Activated CD4-positive, alpha-beta memory T cell treated with anti-CD3 and anti-CD28 coated beads for 36 hours (primary cell): ENCODE data around the gene MYH7. TPM values are rescaled to one million over a fixed set of nuclear protein-coding genes. Genes with fewer than 3 reads are reported as not detected.

Experiments
- CTCF ChIA-PET: fragments of 350-600 bp; sonication (Branson Sonifier 250); formaldehyde crosslinking; loops from one replicate; lab custom pipeline; 2021; ENCODE audit warnings: antibody characterized with exemption, inconsistent platforms; lab: Charles Lee
- POLR2A ChIA-PET: fragments of 350-600 bp; sonication (Branson Sonifier 250); formaldehyde crosslinking; loops from one replicate; lab custom pipeline; 2021; ENCODE audit warnings: antibody characterized with exemption; lab: Charles Lee
- DNase-seq: peaks from one replicate; pipeline ENCODE4 v3.0.0-alpha.2; 2020
- H3K27ac Mint-ChIP-seq: one replicate; pipeline ENCODE4 v1.8.0; 2021; ENCODE audit warnings: mixed read lengths
- H3K27me3 Mint-ChIP-seq: one replicate; pipeline ENCODE4 v1.8.0; 2021; ENCODE audit warnings: mixed read lengths
- H3K36me3 Mint-ChIP-seq: one replicate; pipeline ENCODE4 v1.8.0; 2021; ENCODE audit warnings: mixed read lengths
- H3K4me1 Mint-ChIP-seq: one replicate; pipeline ENCODE4 v1.8.0; 2021; ENCODE audit warnings: low read depth, mixed read lengths
- H3K4me3 Mint-ChIP-seq: one replicate; pipeline ENCODE4 v1.8.0; 2021; ENCODE audit warnings: mild to moderate bottlenecking, mixed read lengths
- H3K9me3 Mint-ChIP-seq: one replicate; pipeline ENCODE4 v1.8.0; 2021; ENCODE audit warnings: mixed read lengths
- intact Hi-C: fragments of 100-400 bp; cut with micrococcal nuclease; formaldehyde crosslinking; loops from one replicate; pipeline ENCODE4 v1.15.1; 2023
- total RNA-seq, 2 experiments: library from RNA; stranded (reverse); gene quantifications; one replicate each; pipeline ENCODE4 v1.2.3, GENCODE V29; 2021

MYH7 gene
- under 1 TPM in 1 of 2 experiments, not detected in 1; 0.02 TPM for total RNA-seq

GRCh38 chr14:23435543-23436326, at the start of gene MYH7:
Gene MYH7 (minus strand): TSS chr14:23435660. CDS start chr14:23433732, 1,928 bp downstream.
- Mint-ChIP-seq H3K27ac (no peak within 1 kb of the TSS), H3K36me3 (no peaks in the 10 kb centered on the region), H3K4me3 (no peak within 1 kb of the TSS), H3K9me3 (no peaks in the 10 kb centered on the region), H3K4me1 (no peaks in the 10 kb centered on the region), H3K27me3 (peaks cover 3% of the 10 kb centered on the region)
- intact Hi-C loops: no loop called here
- POLR2A ChIA-PET: no interaction called here
- CTCF ChIA-PET: interaction anchor here (0.6 kb wide), 1 partner anchor 199 kb away, joined by 3 read pairs; no protein-coding TSS in a partner anchor
- DNase-seq: no peak

GRCh38 chr14:23483236-23483854, 47.9 kb upstream of the MYH7 start:
- ChIA-PET POLR2A (no interaction called here), CTCF (interaction anchor here (11.1 kb wide), 1 partner anchor 76 kb away, joined by 223 read pairs; the partner anchor contains the start of gene THTPA)
- no peaks in the 10 kb centered on the region for H3K27me3 Mint-ChIP-seq
- peaks cover 13% of the 10 kb centered on the region for H3K36me3 Mint-ChIP-seq
- intact Hi-C loops: no loop called here
- H3K4me3 Mint-ChIP-seq: no peak overlapping the region
- H3K4me1 Mint-ChIP-seq: no peaks in the 10 kb centered on the region
- no peaks in the 10 kb centered on the region for H3K9me3 Mint-ChIP-seq
- H3K27ac Mint-ChIP-seq: no peak overlapping the region
- peak; percentile 12 for DNase-seq

GRCh38 chr14:23482823-23483148, 47.3 kb upstream of the MYH7 start:
- no peak overlapping the region for H3K4me3 Mint-ChIP-seq
- peaks cover 16% of the 10 kb centered on the region for H3K36me3 Mint-ChIP-seq
- no peaks in the 10 kb centered on the region for H3K27me3 Mint-ChIP-seq
- no peaks in the 10 kb centered on the region for H3K9me3 Mint-ChIP-seq
- DNase-seq: no peak
- CTCF ChIA-PET: interaction anchor here (11.1 kb wide), 1 partner anchor 76 kb away, joined by 223 read pairs; the partner anchor contains the start of gene THTPA
- POLR2A ChIA-PET: interaction anchor here (0.9 kb wide), 1 partner anchor 77 kb away, joined by 3 read pairs; no protein-coding TSS in a partner anchor
- intact Hi-C loops: no loop called here
- H3K4me1 Mint-ChIP-seq: peaks cover under 1% of the 10 kb centered on the region
- H3K27ac Mint-ChIP-seq: no peak overlapping the region

- H3K27ac Mint-ChIP-seq: no peak overlapping the region
- no peak overlapping the region for H3K4me3 Mint-ChIP-seq
- CTCF ChIA-PET: interaction anchor here (11.1 kb wide), 1 partner anchor 77 kb away, joined by 223 read pairs; the partner anchor contains the start of gene THTPA
- peaks cover 2% of the 10 kb centered on the region for H3K4me1 Mint-ChIP-seq
- H3K27me3 Mint-ChIP-seq: no peaks in the 10 kb centered on the region
- peaks cover 20% of the 10 kb centered on the region for H3K36me3 Mint-ChIP-seq
- DNase-seq: no peak
- POLR2A ChIA-PET: interaction anchor here (0.9 kb wide), 1 partner anchor 78 kb away, joined by 3 read pairs; no protein-coding TSS in a partner anchor
- no peaks in the 10 kb centered on the region for H3K9me3 Mint-ChIP-seq
- intact Hi-C loops: no loop called here
Measured at GRCh38 chr14:23481979-23482822, 46.7 kb upstream of the MYH7 start.

GRCh38 chr14:23481362-23481970, 46.0 kb upstream of the MYH7 start:
- no peaks in the 10 kb centered on the region for H3K9me3 Mint-ChIP-seq

GRCh38 chr14:23478109-23478759, 42.8 kb upstream of the MYH7 start:
- peak; percentile 68 for DNase-seq
- ChIA-PET POLR2A (no interaction called here), CTCF (interaction anchor here (0.5 to 11.1 kb wide), 18 partner anchors 8 to 554 kb away, joined by 3 to 223 read pairs (median 4); partner anchors contain the start of genes NGDN, THTPA and ZFHX2)
- H3K27ac Mint-ChIP-seq: peak overlapping the region; percentile 31
- H3K36me3 Mint-ChIP-seq: peaks cover 43% of the 10 kb centered on the region
- intact Hi-C loops: loop anchor here (1.0 kb wide), 2 partner anchors 61 to 84 kb away; no protein-coding TSS in a partner anchor
- H3K4me1 Mint-ChIP-seq: peaks cover 2% of the 10 kb centered on the region
- H3K9me3 Mint-ChIP-seq: no peaks in the 10 kb centered on the region
- H3K27me3 Mint-ChIP-seq: no peaks in the 10 kb centered on the region
- no peak overlapping the region for H3K4me3 Mint-ChIP-seq

More at GRCh38 chr14:23481362-23481970, 46.0 kb upstream of the MYH7 start:
- Mint-ChIP-seq H3K36me3 (peaks cover 24% of the 10 kb centered on the region), H3K27ac (no peak overlapping the region), H3K4me3 (no peak overlapping the region), H3K27me3 (no peaks in the 10 kb centered on the region), H3K4me1 (peaks cover 2% of the 10 kb centered on the region)
- POLR2A ChIA-PET: interaction anchor here (0.9 to 1.6 kb wide), 2 partner anchors 79 to 82 kb away, joined by 3 read pairs; no protein-coding TSS in a partner anchor
- no peak for DNase-seq
- CTCF ChIA-PET: interaction anchor here (7.6 to 11.1 kb wide), 2 partner anchors 58 to 78 kb away, joined by 63 to 223 read pairs; partner anchors contain the start of gene THTPA
- intact Hi-C loops: no loop called here

GRCh38 chr14:23470947-23471346, 35.5 kb upstream of the MYH7 start:
- POLR2A ChIA-PET: no interaction called here

GRCh38 chr14:23469906-23470403, 34.5 kb upstream of the MYH7 start:
- H3K27me3 Mint-ChIP-seq: no peaks in the 10 kb centered on the region
- ChIA-PET POLR2A (no interaction called here), CTCF (interaction anchor here (0.8 to 1.4 kb wide), 3 partner anchors 9 to 89 kb away, joined by 3 to 7 read pairs (median 3); no protein-coding TSS in a partner anchor)
- H3K9me3 Mint-ChIP-seq: no peaks in the 10 kb centered on the region
- DNase-seq: no peak
- no peak overlapping the region for H3K27ac Mint-ChIP-seq
- no peak overlapping the region for H3K4me3 Mint-ChIP-seq
- peaks cover 16% of the 10 kb centered on the region for H3K36me3 Mint-ChIP-seq
- intact Hi-C loops: loop anchor here (1.0 to 10.0 kb wide), 8 partner anchors 81 to 1995 kb away; partner anchors contain the start of genes HOMEZ, PABPN1, RAB2B and TOX4
- H3K4me1 Mint-ChIP-seq: peaks cover 6% of the 10 kb centered on the region

More at GRCh38 chr14:23470947-23471346, 35.5 kb upstream of the MYH7 start:
- Mint-ChIP-seq H3K36me3 (peaks cover 24% of the 10 kb centered on the region), H3K27ac (peak overlapping the region; percentile 33), H3K4me1 (peaks cover 6% of the 10 kb centered on the region), H3K9me3 (no peaks in the 10 kb centered on the region), H3K4me3 (no peak overlapping the region), H3K27me3 (no peaks in the 10 kb centered on the region)
- intact Hi-C loops: no loop called here
- CTCF ChIA-PET: interaction anchor here (1.1 to 1.4 kb wide), 2 partner anchors 88 to 92 kb away, joined by 4 to 7 read pairs; no protein-coding TSS in a partner anchor
- no peak for DNase-seq

GRCh38 chr14:23469127-23469905, 33.9 kb upstream of the MYH7 start, which contains the start of gene NGDN:
Gene NGDN (plus strand): TSS chr14:23469703. CDS start chr14:23469716, 13 bp downstream.
- intact Hi-C loops: loop anchor here (1.0 to 10.0 kb wide), 8 partner anchors 82 to 1995 kb away; partner anchors contain the start of genes HOMEZ, PABPN1, RAB2B and TOX4
- Mint-ChIP-seq H3K27me3 (no peaks in the 10 kb centered on the region), H3K4me3 (no peak within 1 kb of the TSS), H3K27ac (no peak within 1 kb of the TSS), H3K9me3 (no peaks in the 10 kb centered on the region), H3K4me1 (peaks cover 6% of the 10 kb centered on the region), H3K36me3 (peaks cover 14% of the 10 kb centered on the region)
- ChIA-PET CTCF (interaction anchor here (0.6 to 2.3 kb wide), 4 partner anchors 9 to 148 kb away, joined by 3 to 7 read pairs (median 3); partner anchors contain the start of gene PABPN1), POLR2A (no interaction called here)
- DNase-seq: peak; percentile 95
